Type B pancreatic cell (in vitro differentiated cells): ENCODE results near the gene DNAH8. TPM values are rescaled to one million over a fixed set of nuclear protein-coding genes. Genes with fewer than 3 reads are reported as not detected.

Experiments
- DNase-seq: peaks from one replicate; pipeline ENCODE4 v3.0.0; 2021; ENCODE audit warnings: mixed read lengths; ENCODE audit not compliant: unreplicated experiment; ENCODE audit errors: extremely low spot score
- H3K27ac Mint-ChIP-seq: 2 replicates; pipeline ENCODE4 v1.8.0; 2021; ENCODE audit warnings: mild to moderate bottlenecking, mixed read lengths
- H3K27me3 Mint-ChIP-seq: 2 replicates; pipeline ENCODE4 v1.8.0; 2021; ENCODE audit warnings: mixed read lengths
- H3K36me3 Mint-ChIP-seq: 2 replicates; pipeline ENCODE4 v1.8.0; 2021; ENCODE audit warnings: mixed read lengths
- H3K4me1 Mint-ChIP-seq: one replicate; pipeline ENCODE4 v1.8.0; 2021; ENCODE audit warnings: mixed read lengths; ENCODE audit not compliant: unreplicated experiment
- H3K4me3 Mint-ChIP-seq: 2 replicates; pipeline ENCODE4 v1.8.0; 2021; ENCODE audit warnings: mild to moderate bottlenecking, mixed read lengths
- H3K9me3 Mint-ChIP-seq: 2 replicates; pipeline ENCODE4 v1.8.0; 2021; ENCODE audit warnings: mixed read lengths
- total RNA-seq: library from RNA; stranded (reverse); gene quantifications from 2 replicates; pipeline ENCODE4 v1.2.1, GENCODE V29; 2021; ENCODE audit warnings: low replicate concordance
- TF ChIP-seq, protein P1 (sequence below): fragments of 200-600 bp; sonication (generic); conservative IDR thresholded peaks from 2 replicates; pipeline ENCODE4 v1.5.0; 2021; ENCODE audit warnings: antibody characterized with exemption, mild to moderate bottlenecking

DNAH8 gene
- total RNA-seq, 1 donor from 2014 or later, result 0.05 TPM

DNA sequence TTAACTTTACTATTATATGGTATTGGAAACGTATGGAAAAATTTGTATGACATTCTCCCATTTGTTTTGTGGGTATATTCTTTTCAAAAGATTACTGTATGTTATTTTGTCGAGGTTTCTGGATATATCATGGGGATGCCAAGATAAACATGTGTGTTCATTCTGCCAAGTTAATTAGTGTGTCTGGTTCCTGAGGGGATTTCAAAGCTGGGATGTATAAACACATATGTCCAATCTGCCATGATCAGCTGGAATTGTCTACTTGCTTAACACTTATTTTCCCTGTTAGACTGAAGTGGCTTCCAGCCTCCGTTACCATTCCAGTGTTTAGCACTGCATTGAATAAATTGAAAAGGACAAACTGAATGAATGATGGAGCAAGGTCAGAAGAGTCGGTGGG lies 86.2 kb downstream of the DNAH8 start:
- Mint-ChIP-seq H3K27me3 (peaks cover 22% of the 10 kb centered on the region), H3K4me1 (peaks cover 8% of the 10 kb centered on the region), H3K9me3 (no peaks in the 10 kb centered on the region), H3K27ac (no peak overlapping the region), H3K36me3 (no peaks in the 10 kb centered on the region), H3K4me3 (no peak overlapping the region)
- no peak for DNase-seq
- TF ChIP-seq, protein P1, sequence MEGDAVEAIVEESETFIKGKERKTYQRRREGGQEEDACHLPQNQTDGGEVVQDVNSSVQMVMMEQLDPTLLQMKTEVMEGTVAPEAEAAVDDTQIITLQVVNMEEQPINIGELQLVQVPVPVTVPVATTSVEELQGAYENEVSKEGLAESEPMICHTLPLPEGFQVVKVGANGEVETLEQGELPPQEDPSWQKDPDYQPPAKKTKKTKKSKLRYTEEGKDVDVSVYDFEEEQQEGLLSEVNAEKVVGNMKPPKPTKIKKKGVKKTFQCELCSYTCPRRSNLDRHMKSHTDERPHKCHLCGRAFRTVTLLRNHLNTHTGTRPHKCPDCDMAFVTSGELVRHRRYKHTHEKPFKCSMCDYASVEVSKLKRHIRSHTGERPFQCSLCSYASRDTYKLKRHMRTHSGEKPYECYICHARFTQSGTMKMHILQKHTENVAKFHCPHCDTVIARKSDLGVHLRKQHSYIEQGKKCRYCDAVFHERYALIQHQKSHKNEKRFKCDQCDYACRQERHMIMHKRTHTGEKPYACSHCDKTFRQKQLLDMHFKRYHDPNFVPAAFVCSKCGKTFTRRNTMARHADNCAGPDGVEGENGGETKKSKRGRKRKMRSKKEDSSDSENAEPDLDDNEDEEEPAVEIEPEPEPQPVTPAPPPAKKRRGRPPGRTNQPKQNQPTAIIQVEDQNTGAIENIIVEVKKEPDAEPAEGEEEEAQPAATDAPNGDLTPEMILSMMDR, result no peak

- Mint-ChIP-seq H3K9me3 (no peaks in the 10 kb centered on the region), H3K27ac (no peak overlapping the region), H3K27me3 (peaks cover 26% of the 10 kb centered on the region), H3K4me3 (no peak overlapping the region), H3K4me1 (peaks cover 2% of the 10 kb centered on the region), H3K36me3 (no peaks in the 10 kb centered on the region)
- DNase-seq, result no peak
- TF ChIP-seq, protein P1, result no peak
These were observed 87.4 kb downstream of the DNAH8 start for GRCh38 chr6:38802497-38802896.

- Mint-ChIP-seq H3K9me3 (no peaks in the 10 kb centered on the region), H3K4me1 (no peaks in the 10 kb centered on the region)
These were observed 88.0 kb downstream of the DNAH8 start for GRCh38 chr6:38803129-38803528.

GRCh38 chr6:38804358-38804757 lies 89.2 kb downstream of the DNAH8 start:
- TF ChIP-seq, protein P1, result no peak
- Mint-ChIP-seq H3K9me3 (no peaks in the 10 kb centered on the region), H3K27ac (no peak overlapping the region), H3K36me3 (no peaks in the 10 kb centered on the region), H3K4me3 (no peak overlapping the region), H3K27me3 (peaks cover 21% of the 10 kb centered on the region), H3K4me1 (no peaks in the 10 kb centered on the region)
- no peak for DNase-seq

More at GRCh38 chr6:38803129-38803528, 88.0 kb downstream of the DNAH8 start:
- Mint-ChIP-seq H3K4me3 (no peak overlapping the region), H3K36me3 (no peaks in the 10 kb centered on the region), H3K27me3 (peaks cover 29% of the 10 kb centered on the region), H3K27ac (no peak overlapping the region)
- DNase-seq, result no peak
- TF ChIP-seq, protein P1, result no peak

DNA sequence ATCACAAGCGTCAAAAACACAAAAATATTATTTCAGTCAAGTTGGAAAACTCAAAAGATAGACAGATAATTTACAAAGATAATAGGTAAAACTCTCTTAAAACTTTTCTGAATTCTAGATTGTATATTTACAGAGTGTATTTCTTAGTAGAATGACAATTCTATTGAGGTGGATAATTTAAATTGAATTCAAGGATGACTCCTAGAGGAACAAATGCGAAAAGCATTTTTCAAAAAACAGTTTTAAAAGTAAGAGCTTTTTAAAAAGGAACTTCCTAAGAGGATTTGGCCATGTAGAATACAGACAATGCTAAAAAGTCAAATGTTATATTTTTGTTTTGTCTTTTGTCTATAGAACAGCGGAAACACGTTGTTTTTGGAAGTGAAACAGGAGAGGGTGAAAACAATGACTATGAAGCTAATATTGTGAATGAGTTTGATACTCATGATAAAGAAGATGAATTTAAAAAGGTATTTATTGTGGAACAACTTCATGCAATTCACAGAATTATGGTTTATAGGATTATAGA lies 90.1 kb downstream of the DNAH8 start:
- Mint-ChIP-seq H3K9me3 (no peaks in the 10 kb centered on the region), H3K27ac (no peak overlapping the region), H3K36me3 (no peaks in the 10 kb centered on the region), H3K4me3 (no peak overlapping the region), H3K4me1 (no peaks in the 10 kb centered on the region), H3K27me3 (peaks cover 17% of the 10 kb centered on the region)
- TF ChIP-seq, protein P1, result no peak
- DNase-seq, result no peak

GRCh38 chr6:38805692-38806091 lies 90.6 kb downstream of the DNAH8 start:
- H3K9me3 Mint-ChIP-seq, result no peaks in the 10 kb centered on the region

More at GRCh38 chr6:38805692-38806091, 90.6 kb downstream of the DNAH8 start:
- Mint-ChIP-seq H3K4me3 (no peak overlapping the region), H3K27me3 (peaks cover 17% of the 10 kb centered on the region), H3K36me3 (no peaks in the 10 kb centered on the region), H3K4me1 (no peaks in the 10 kb centered on the region), H3K27ac (no peak overlapping the region)
- no peak for DNase-seq
- TF ChIP-seq, protein P1, result no peak
